ENCODE measurements around the gene IFNLR1. TPM values are rescaled to one million over a fixed set of nuclear protein-coding genes. Genes with fewer than 3 reads are reported as not detected.

The IFNLR1 gene
- total RNA-seq, 1 experiment from 2014 or later: not detected

DNA sequence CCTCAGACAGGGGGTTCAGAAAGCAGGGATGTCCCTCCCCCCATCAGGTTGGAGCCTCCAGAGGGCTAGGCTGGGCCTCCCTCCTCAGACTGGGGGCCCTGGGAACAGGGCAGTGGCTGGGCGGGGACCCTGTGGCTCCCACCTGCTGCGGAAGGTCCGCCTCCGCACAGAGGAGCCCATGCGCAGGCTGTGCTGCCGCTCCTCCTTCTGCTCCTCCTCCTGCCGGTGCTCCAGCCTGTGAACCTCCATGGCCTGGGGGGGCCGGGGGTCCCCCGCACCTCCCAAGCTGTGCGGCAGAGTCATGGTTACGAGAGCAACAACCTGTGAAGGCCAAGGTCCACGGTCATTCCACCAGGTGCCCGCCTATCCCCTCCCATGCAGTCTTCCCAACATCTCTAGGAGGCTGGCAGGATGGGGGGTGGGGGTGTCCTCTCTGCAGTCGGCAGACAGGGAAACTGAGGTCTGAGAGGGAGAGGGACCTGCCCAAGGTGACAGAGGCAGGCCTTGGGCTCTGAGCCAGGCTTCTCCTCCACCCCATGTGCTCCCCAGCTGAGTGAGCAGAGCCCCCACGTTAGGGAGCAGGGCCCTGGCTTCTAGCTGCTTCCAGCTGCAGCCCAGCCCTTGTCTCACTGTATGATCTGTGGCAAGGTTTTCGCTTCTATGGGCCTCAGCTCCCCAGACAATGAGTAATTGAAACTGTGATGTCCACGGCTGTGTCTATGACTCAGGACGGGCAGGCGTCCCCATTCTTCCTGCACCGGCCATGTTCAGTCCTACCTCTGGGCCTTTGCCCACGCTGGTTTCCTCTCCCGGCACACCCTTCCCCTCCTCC lies 78.5 kb downstream of the IFNLR1 start:
- H3K27ac ChIP-seq: no peak overlapping the region
- no peak overlapping the region for H3K4me3 ChIP-seq
- no peaks in the 10 kb centered on the region for H3K36me3 ChIP-seq
- H3K27me3 ChIP-seq: peaks cover 42% of the 10 kb centered on the region
- DNase-seq: peak in 1 of 2 experiments; percentile 19
- H3K9me3 ChIP-seq (replicated peaks): no peaks in the 10 kb centered on the region
- peaks cover 3% of the 10 kb centered on the region; the same call in 1 of the 2 replicates for H3K4me1 ChIP-seq

DNA sequence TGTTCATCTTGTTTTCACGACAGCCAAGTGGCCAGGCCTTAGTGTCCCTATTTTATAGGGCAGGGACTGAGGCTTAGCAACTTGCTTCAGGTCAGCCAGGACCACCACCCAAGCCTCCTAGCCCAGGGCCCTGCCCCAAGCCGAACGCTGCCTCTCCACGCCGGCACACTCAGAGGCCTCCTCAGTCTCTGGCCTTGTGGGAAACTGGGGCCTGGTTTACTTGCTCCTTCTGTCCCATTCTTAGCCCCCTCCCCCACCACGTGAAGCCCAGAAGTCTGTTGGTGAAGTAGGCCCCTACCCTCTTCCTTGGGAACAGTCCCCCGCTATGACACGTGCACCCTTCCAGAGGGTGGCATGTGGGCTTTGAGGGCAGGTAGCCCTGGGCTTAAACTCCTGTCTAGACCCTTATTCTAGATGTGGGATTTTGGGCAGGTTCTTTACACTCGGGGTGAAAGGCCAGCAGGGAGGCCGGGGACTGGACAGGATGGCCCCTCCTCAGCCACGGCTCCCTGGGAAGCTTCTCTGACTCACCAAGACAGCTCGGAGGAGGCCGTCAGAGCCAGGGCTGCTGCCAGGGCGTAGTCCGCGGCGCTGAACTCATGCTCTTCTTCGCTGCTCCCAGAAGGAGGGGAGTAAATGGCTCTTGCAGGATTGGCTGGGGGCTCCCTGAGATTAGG lies 79.5 kb downstream of the IFNLR1 start:
- no peak for DNase-seq
- H3K4me3 ChIP-seq: no peak overlapping the region

DNA sequence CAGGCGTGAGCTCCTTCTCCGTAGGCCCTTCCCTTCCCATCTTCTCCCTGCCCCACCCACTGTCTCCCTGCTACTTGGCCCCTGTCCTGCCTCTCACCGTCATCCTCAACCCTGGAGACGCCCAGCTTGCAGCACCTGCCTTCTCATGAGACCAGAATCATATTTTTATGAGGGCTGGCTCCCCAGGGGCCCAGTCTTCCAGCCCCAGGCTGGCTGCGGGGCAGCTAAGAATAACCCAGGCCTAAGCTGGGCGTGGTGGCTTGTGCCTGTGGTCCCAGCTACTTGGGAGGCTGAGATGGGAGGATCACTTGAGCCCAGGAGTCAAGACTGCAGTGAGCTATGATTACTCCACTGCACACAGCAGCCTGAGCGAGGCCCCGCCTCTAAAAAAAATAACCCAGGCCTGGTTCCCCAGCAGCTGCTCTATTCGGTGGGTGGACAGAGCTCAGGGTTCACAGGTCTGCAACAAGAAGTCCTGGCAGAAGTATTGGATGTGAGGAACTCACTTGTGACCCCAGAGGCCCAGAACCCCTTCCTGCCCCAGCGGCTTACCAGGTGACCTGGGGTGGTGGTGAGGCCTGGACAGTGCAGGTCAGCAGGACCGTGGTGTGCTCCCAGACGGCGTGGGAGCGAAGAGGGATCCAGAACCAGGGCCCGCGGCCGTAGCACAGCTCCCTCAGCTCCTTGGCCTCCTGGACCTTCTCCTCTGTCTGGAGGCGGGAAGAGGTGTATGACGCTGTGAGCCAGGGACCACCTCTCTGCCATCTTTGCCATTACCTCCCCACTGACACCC lies 81.5 kb downstream of the IFNLR1 start:
- no peak overlapping the region for H3K4me3 ChIP-seq
- DNase-seq: peak in 1 of 2 experiments; percentile 14
- H3K9me3 ChIP-seq (replicated peaks): no peaks in the 10 kb centered on the region
- H3K4me1 ChIP-seq: peaks cover 21% of the 10 kb centered on the region
- H3K27ac ChIP-seq: no peak overlapping the region
- H3K36me3 ChIP-seq: no peaks in the 10 kb centered on the region
- H3K27me3 ChIP-seq: peaks cover 35% of the 10 kb centered on the region

More for the DNA sequence above, 79.5 kb downstream of the IFNLR1 start:
- Histone ChIP-seq H3K9me3 (replicated peaks) (no peaks in the 10 kb centered on the region), H3K36me3 (no peaks in the 10 kb centered on the region), H3K27me3 (peaks cover 42% of the 10 kb centered on the region), H3K27ac (no peak overlapping the region), H3K4me1 (peaks cover 11% of the 10 kb centered on the region)

DNA sequence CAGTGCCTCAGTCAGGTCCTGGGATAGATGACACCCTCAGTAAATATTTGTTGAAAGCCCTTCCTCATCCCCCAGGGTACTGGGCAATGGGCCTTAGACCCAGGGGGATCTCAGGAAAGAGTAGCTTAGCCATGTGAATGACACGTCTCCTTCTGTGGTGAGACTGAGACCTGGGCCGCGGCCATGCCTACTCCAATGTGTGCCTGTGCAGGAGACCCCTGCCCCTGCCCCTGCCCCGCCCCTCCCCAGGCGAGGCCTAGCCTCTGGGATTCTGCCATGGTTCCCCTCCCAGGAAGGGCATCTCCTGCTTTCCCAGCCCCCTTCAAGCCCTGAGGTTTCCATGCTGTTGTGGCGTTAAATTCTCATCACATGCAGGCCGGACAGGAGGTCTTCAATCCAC lies 82.2 kb downstream of the IFNLR1 start:
- peaks cover 30% of the 10 kb centered on the region for H3K27me3 ChIP-seq
- H3K36me3 ChIP-seq: no peaks in the 10 kb centered on the region
- no peak overlapping the region for H3K4me3 ChIP-seq
- H3K4me1 ChIP-seq: peaks cover 21% of the 10 kb centered on the region
- no peaks in the 10 kb centered on the region for H3K9me3 ChIP-seq (replicated peaks)
- H3K27ac ChIP-seq: no peak overlapping the region
- no peak for DNase-seq

Other genes with a start within 250 kb of the IFNLR1 start
- gene PNRC2, start 227.5 kb downstream of the IFNLR1 start, total RNA-seq (2014; rRNA removed; shearing (Covaris generic)): 131 and 145 TPM in 2 replicates
- gene SRSF10, start 207.0 kb downstream of the IFNLR1 start, total RNA-seq (2014; rRNA removed; shearing (Covaris generic)): 195 and 245 TPM in 2 replicates
- 0.03 TPM in 1 of 2 replicates, not detected in the other for gene MYOM3, start 75.2 kb downstream of the IFNLR1 start, total RNA-seq (2014; rRNA removed; shearing (Covaris generic))
- gene IL22RA1, start 44.1 kb downstream of the IFNLR1 start, total RNA-seq (2014; rRNA removed; shearing (Covaris generic)): not detected in 2 replicates
- gene GRHL3, start 132.1 kb upstream of the IFNLR1 start, total RNA-seq (2014; rRNA removed; shearing (Covaris generic)): not detected in 2 replicates
- not detected in 2 replicates for gene STPG1, start 226.5 kb upstream of the IFNLR1 start, total RNA-seq (2014; rRNA removed; shearing (Covaris generic))
- not detected in 2 replicates for gene NIPAL3, start 228.5 kb upstream of the IFNLR1 start, total RNA-seq (2014; rRNA removed; shearing (Covaris generic))